PC-3 (cell line): ENCODE measurements around the gene SEMG1.

Experiments used
- EZH2 ChIP-seq: fragments of 300-600 bp; sonication (generic); IDR thresholded peaks from one replicate; pipeline ENCODE4 v1.6.1; 2017; ENCODE audit warnings: antibody characterized with exemption, mild to moderate bottlenecking, low read length; ENCODE audit not compliant: unreplicated experiment
- TF ChIP-seq, protein P1 (sequence below): fragments of 300-600 bp; sonication (generic); conservative IDR thresholded peaks from 2 replicates; pipeline ENCODE4 v1.5.1; 2017; ENCODE audit warnings: antibody characterized with exemption, low read depth, mild to moderate bottlenecking, low read length

GRCh38 chr20:45209924-45210323 is 3.1 kb downstream of the SEMG1 start:
- no peak for TF ChIP-seq EZH2
- TF ChIP-seq, protein P1, sequence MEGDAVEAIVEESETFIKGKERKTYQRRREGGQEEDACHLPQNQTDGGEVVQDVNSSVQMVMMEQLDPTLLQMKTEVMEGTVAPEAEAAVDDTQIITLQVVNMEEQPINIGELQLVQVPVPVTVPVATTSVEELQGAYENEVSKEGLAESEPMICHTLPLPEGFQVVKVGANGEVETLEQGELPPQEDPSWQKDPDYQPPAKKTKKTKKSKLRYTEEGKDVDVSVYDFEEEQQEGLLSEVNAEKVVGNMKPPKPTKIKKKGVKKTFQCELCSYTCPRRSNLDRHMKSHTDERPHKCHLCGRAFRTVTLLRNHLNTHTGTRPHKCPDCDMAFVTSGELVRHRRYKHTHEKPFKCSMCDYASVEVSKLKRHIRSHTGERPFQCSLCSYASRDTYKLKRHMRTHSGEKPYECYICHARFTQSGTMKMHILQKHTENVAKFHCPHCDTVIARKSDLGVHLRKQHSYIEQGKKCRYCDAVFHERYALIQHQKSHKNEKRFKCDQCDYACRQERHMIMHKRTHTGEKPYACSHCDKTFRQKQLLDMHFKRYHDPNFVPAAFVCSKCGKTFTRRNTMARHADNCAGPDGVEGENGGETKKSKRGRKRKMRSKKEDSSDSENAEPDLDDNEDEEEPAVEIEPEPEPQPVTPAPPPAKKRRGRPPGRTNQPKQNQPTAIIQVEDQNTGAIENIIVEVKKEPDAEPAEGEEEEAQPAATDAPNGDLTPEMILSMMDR: no peak
